ENCODE results near the gene IMPDH2.

GRCh38 chr3:49027634-49028033, 1.6 kb downstream of the IMPDH2 start:
- TF ChIP-seq POLR2A (IDR thresholded peaks at IDR 0.05; ENCODE audit: low read length): no peak
- no peak for TF ChIP-seq GATA1 (IDR thresholded peaks at IDR 0.05; ENCODE audit: low read depth, low read length)
